GM19324 (cell line): ENCODE results near the gene SH3TC1.

ENCODE experiments used
- ATAC-seq: cut with Tn5 transposase; IDR thresholded peaks from one replicate; pipeline ENCODE4 v1.9.1; 2021; ENCODE audit warnings: mild to moderate bottlenecking, moderate library complexity; ENCODE audit not compliant: unreplicated experiment, low FRiP score

SH3TC1 gene

DNA sequence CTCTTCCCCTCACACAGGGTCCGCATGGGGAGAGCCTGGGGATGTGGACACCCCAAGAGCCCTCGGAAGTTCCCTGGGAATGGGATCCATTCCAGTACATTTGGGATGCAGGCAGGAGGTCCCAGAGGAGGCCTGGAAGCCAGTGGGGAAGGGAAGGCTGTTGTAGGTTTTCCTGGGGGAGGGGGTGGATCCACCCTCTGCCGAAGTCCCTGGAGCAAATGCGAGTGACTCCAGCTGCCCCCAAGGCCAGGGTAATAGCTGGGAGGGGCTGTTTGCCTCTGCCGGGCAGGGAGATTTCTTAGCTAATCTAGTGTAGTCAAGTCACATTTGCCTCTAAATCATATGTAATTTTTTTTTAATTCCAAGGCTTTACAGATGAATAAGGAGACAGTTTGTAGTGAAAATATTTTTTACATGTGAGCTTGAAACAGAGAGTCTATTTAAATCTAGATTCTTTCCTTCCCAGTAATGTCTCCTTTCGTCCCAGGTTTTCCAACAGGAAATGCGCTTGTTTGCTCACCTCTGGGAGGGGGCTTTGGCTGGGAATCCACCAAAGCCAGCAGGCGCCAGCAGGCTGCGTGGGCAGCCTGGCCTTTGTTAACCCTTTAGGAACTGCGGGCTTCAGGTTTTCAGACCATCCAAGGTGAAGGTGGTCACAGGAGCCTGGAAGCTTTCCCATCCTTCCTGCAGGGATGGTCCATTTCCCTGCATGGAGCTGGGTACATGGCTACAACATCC lies 26.8 kb downstream of the SH3TC1 start:
- no peak for ATAC-seq

DNA sequence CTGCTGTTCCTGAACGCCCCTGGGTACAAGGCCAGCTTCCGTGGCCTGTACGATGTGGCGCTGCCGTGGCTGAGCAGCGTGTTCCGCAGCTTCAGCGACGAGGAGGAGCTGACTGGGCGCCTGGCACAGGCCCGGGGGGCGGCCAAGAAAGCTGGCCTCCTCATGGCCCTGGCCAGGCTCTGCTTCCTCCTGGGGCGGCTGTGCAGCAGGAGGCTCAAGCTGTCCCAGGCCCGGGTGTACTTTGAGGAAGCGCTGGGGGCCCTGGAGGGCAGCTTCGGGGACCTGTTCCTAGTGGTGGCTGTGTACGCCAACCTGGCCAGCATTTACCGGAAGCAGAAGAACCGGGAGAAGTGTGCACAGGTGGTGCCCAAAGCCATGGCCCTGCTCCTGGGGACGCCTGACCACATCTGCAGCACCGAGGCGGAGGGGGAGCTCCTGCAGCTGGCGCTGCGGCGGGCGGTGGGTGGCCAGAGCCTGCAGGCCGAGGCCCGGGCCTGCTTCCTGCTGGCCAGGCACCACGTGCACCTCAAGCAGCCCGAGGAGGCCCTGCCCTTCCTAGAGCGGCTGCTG lies 28.2 kb downstream of the SH3TC1 start:
- no peak for ATAC-seq

DNA sequence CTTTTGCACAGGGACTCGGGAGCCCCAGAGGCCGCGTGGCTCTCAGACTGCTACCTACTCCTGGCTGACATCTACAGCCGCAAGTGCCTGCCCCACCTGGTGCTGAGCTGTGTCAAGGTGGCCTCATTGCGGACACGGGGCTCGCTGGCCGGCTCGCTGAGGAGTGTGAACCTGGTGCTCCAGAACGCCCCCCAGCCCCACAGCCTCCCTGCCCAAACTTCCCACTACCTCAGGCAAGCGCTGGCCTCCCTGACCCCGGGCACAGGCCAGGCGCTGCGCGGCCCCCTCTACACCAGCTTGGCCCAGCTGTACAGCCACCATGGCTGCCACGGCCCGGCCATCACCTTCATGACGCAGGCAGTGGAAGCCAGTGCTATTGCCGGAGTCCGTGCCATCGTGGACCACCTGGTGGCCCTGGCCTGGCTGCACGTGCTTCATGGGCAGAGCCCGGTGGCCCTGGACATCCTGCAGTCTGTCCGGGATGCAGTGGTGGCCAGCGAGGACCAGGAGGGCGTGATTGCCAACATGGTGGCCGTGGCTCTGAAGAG lies 28.8 kb downstream of the SH3TC1 start:
- ATAC-seq, result peak; percentile 2

DNA sequence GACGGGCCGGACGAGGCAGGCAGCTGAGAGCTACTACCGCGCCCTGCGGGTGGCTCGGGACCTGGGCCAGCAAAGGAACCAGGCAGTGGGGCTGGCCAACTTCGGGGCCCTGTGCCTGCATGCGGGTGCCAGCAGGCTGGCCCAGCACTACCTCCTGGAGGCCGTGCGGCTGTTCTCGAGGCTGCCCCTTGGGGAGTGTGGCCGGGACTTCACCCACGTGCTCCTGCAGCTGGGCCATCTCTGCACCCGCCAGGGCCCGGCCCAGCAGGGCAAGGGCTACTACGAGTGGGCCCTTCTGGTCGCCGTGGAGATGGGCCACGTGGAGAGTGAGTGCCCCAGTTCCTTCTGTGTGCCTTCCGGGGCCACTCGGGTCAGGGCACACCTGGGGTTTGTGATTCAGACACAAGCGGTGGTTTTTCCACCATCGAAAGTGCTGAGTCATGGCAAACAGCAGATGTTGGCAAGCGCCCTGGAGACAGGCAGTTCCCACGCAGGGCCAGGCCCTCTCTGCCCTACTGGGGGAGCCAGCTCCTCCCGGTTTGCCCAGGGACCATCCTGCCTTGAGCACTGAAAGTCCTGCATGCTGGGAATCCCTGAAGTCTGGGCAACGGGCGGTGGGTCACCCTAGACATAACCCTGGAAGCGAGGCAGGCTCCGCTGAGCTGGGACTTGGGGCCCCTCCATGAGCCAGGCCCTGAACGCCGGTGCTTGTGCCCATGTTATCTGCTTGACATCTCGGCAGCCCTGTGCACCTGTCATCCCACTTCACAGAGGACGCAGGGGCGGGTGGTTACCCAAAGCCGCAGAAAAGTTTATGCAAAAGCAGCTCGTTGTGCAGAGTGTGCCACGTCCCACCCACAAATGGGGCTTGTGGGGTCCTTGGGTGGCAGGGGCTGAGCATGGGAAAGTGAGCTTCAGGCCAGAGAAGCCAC lies 29.5 kb downstream of the SH3TC1 start:
- ATAC-seq, result peak; percentile 73

DNA sequence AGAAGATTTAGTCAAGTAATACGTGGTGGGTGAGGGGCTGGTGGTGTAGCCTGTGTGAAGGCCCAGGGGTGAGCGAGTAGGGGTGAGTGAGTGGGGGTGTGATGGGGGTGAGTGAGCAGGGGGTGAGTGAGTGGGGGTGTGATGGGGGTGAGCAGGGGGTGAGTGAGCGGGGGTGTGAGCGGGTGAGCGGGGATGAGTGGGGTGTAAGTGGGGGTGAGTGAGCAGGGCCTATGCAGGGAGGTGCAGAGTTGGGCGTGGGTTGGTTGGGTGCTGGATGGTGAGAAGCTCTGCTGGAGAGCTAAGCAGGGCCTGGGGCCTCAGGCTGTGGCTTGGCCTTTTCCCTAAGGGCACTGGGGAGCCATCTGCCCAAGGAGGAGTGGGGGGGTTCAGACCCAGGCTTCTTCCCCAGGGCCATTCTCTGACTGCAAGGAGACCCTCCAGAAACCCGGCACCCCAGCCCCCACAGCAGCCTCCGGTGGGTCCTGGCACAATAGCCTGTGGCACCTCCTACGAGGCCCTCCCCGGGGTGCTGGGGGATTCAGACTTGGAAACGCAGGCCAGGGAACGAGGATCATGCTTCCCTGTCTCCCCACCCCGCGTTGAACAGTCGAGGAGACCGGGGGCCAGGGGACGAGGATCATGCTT lies 30.4 kb downstream of the SH3TC1 start:
- no peak for ATAC-seq

DNA sequence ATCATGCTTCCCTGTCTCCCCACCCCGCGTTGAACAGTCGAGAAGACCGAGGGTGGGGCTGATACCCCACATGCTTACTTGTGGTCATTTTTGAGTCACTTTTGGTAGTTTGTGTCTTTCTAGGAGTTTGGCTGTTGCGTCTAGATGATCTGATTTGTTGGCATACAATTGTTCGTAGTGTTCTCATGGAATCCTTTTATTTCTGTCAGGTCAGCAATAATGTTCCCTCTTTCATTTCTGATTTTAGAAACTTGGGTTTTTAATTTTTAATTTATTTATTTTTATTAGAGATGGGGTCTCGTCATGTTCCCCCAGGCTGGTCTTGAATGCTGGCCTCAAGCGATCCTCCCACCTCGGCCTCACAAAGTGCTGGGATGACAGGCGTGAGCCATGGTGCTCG lies 30.9 kb downstream of the SH3TC1 start:
- no peak for ATAC-seq

DNA sequence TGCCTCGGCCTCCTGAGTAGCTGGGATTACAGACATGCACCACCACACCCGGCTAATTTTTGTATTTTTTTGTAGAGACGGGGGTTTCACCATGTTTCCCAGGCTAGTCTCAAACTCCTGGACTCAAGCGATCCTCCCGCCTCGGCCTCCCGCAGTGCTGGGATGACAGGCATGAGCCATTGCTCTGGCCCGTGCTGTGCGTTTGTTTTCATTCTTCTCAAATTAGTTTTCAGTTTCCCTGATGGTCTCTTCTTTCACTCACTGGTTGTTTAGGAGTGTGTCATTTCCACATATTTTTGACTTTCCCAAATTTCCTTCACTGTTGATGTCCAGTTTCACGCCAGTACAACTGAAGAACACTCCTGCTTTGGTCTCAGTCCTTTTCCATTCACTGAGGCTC lies 31.8 kb downstream of the SH3TC1 start:
- ATAC-seq, result no peak

DNA sequence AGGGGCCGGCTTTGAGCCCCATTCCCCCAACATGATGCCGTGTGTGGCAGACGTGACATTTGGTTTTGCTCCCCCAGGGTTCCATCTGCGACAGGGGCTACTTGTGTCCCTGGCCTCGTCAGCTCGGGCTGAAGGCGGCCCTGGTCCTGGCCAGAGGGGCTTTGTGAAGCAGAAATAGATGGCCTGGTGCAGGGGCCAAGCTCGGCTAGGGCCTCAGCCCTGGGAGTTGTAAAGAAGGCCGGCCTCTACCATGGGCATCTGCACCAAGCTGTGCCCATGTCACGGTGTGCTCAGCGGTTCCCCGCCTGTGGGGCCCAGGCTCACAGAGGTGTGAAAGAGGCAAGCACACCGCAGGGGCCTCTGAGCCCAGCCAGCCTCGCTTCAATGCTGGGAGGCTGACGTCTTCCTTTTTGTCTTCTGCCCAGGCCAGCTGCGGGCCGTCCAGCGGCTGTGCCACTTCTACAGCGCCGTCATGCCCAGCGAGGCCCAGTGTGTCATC lies 32.5 kb downstream of the SH3TC1 start:
- no peak for ATAC-seq

DNA sequence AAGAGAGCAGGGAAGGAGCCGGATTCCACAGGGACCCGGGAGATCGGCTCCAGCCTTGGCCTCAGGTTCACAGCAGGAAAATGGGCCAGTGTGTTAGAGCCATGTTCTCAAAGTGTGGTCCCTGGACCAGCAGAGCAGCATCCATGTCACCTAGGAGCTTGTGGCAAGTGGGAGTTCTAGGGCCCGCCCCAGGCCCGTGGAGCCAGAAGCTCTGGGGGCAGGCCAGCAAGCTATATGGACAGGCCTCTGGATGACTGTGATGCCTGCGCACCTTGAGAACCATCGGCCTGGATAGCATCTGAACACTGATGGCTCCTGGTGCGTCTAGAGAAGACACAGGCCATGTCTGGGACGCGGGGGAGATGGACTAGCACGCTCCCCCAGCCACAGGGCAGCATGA lies 33.7 kb downstream of the SH3TC1 start:
- ATAC-seq, result no peak

DNA sequence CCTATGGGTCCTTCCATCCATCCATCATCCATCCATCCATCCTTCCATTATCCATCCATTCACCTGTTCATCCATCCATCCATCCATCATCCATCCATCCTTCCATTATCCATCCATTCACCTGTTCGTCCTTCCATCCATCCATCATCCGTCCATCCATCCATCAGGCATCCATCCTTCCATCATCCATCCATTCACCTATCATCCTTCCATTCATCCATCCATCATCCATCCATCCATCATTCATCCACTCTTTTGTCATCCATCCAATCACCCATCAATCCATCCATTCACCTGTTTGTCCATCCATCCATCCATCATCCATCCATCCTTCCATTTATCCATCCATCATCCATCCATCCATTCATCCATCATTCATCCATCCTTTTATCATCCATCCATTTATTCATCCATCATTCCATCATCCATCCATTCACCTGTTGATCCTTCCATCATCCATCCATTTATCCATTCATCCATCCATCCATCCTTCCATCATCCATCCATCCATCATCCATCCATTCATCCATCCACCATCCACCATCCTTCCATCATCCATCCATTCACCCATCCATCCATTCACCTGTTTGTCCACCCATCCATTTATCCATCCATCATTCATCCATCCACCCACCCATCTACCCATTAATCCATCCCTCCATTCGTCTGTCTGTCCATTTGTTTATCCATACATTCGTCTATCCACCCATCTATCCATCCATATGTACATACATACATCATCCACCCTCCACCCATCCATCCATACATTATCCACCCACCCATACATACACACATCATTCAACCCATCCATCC lies 34.8 kb downstream of the SH3TC1 start:
- ATAC-seq, result no peak

DNA sequence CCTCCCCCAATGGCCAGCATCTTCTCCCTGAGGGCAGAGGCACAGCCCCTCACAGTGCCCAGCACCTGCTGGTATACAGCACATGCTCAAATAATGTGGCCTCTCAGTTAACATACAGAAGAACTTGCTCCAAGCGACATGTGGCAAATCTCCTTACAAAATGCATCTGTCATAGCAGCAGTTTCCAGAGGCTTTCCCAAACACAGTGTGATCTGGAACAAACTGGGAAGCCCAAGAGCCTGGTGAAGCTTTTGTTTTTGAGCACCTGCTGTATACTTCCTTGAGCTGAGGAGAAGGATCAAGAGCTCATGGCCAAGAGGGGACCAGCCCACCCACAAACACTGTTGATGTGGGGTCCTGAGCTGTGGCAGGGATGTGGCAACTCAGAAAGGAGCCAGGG lies 35.6 kb downstream of the SH3TC1 start:
- no peak for ATAC-seq

DNA sequence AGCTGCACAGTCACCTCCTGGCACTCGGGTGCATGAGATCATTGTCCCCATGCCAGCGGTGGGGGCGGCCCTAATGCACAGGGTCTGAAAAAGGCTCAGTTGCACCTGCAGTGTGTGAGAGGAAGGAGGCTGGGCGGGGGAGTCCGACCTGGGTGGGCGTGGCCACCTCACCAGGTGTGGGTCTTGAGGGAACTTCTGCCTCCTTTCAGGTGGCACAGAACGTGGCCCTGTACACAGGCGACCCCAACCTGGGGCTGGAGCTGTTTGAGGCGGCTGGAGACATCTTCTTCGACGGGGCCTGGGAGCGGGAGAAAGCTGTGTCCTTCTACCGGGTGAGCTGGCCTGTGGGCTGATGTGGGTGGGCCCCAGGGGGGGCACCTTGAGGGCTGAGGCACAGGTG lies 36.1 kb downstream of the SH3TC1 start:
- no peak for ATAC-seq

DNA sequence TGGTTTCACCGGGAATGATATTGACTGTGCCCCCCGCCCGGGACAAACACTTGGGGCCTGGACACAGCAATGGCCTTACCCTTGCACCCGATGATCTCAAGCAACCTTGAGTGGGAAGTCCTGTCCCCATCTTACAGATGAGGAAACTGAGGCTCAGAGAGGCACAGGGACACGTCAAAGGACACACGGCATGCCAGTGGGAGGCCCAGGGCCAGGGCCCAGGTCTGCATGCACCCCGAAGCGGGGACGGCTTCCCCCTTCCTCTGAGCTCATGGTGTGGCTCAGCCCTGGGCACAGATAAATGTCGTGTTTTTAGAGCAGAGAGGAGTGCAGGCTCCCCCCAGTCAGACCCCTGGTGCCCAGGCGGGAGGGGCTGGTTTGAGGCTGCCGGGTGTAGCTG lies 36.6 kb downstream of the SH3TC1 start:
- ATAC-seq, result no peak

DNA sequence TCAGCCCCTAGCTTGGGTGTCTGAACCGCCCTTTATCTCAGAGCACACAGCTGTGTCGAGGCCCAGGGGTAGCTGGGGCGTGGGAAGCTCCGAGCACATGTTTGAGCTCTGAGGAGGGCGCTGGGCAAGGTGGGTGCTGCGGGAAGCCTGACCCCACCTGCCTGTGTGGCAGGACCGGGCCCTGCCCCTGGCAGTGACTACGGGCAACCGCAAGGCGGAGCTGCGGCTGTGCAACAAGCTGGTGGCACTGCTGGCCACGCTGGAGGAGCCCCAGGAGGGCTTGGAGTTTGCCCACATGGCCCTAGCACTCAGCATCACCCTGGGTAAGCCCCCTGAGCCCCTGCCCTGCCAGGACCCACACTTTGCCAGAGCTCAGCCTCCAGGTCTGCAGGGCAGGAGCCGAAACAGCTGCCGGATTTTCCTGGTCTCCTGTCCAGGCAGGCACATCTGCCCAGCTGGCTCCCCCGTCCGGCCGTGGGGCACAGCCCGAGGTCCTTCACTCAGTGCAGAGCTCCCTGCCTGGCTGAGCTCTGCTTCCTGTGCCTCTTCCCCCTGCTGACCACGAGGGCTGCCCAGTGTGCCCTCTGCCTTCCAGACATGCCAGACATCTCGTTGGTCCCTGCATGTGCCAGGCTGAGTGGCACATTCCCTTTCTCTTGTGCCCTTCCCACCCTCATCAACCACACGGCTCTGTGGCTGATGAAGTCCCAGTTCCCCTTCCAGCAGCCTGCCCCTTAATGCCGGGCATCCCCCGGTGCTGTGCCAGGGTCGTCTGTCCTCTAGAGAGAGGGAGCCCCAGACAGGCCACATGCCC lies 37.2 kb downstream of the SH3TC1 start:
- no peak for ATAC-seq

DNA sequence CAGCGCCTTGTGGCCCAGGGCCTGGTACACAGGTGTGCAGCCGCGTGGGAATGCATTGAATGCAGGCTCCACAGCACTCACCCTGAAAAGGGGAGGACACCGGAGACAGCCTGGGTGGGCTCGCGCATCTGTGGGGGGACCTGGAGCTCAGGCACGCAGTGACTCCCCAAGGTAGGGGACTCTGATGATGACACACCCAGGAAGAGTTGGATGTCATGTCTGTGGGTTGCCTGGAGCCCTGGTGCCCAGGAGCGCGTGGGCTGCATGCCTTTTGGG lies 37.8 kb downstream of the SH3TC1 start:
- no peak for ATAC-seq

DNA sequence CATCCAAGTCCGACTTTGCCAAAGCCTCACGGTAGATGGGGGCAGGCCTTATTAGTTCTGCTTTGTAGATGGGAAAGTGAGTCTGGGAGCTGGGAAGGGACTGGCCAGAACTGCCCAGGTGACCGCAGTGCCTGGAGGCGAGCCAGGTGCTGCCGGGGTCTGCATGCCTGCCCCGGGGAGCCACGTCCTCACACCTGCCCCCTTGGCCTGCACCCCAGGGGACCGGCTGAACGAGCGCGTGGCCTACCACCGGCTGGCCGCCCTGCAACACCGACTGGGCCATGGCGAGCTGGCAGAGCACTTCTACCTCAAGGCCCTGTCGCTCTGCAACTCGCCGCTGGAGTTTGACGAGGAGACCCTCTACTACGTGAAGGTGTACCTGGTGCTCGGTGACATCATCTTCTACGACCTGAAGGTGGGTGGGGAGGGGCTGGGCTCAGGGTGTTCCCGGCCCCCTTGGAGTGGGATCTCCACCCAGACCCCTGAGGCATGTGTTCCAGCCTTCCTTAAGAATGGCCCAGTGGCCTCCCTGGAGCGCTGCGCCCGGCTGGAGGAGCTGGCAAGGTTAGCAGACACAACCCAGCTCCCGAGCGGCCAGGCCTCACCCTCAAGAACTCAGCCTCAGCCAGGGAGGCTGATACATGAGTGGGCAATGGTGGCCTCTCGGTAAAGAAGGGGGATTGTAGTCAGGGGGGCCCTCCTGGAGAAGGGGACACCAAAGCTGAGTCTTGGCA lies 38.3 kb downstream of the SH3TC1 start:
- ATAC-seq, result no peak

DNA sequence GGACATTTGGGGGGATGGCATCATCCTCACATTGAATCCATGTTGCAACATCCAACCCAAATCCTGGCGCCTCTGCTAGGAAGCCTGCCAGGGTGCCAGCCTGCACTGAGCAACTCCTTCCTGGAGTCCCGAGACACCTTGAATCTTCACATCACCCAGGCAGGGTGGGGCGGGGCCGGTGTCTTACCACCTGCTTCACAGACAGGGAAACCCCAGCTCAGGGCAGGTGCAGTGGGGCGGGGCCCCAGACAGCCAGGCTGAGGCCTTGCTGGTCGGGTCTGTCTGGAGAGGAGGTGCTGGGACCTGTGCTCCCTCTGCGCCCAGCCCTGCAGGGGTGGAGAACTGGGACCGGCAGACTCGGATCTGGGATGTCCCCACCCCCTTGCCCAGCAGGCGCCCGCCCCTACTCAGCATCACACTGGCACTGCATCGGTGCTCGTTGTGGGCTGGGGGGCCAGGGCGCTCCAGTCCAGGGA lies 39.0 kb downstream of the SH3TC1 start:
- ATAC-seq, result no peak

DNA sequence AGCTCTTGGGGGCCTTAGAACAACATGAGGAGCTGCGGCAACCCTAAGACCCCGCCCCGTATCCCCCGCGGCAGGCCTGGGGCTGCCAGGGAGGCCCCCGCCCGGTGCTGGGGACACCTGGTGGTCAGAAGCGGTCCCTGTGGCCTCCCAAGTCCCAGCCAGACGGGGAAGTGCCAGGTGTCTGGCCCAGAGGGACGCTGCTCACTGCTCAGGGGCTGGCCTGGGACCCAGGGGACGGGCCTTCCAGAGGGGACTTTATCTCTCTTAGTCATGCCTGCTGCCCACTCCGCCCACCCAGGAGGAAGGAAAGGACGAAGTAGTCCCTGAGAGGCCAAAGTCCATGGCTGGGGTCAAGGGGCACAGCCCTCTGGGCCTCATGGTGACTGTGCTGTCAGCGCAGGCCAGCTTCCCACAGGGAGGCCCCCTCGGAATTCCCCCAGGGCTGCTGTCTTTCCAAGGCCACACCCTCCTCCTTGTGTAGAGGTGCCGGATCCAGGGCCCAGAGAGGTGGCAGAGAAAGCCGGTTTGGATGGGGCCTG lies 39.5 kb downstream of the SH3TC1 start:
- ATAC-seq, result no peak
